H9 (cell line): Measurements from ENCODE around the gene TOR1A. TPM values are rescaled to one million over a fixed set of nuclear protein-coding genes. Genes with fewer than 3 reads are reported as not detected.

ENCODE experiments used
- DNase-seq: peaks from one replicate; pipeline ENCODE4 v3.0.0-alpha.2; 2017
- H2AFZ ChIP-seq: one replicate; pipeline ENCODE4 v1.6.1; 2013; ENCODE audit warnings: mild to moderate bottlenecking, low read length, control low read depth, moderate library complexity
- H2AK5ac ChIP-seq: 2 replicates; pipeline ENCODE4 v1.6.1; 2013; ENCODE audit warnings: low read length, control low read depth, mixed read lengths; ENCODE audit not compliant: insufficient read length
- H2BK120ac ChIP-seq: one replicate; pipeline ENCODE4 v1.6.1; 2013; ENCODE audit warnings: low read depth, mild to moderate bottlenecking, low read length, control low read depth, inconsistent platforms; ENCODE audit not compliant: poor library complexity, severe bottlenecking
- H2BK12ac ChIP-seq: 2 replicates; pipeline ENCODE4 v1.6.1; 2013; ENCODE audit warnings: low read length, control low read depth, mixed read lengths, low read depth; ENCODE audit not compliant: insufficient read length
- H2BK15ac ChIP-seq: 2 replicates; pipeline ENCODE4 v1.6.1; 2013; ENCODE audit warnings: low read depth, low read length, control low read depth
- H2BK20ac ChIP-seq: one replicate; pipeline ENCODE4 v1.6.1; 2013; ENCODE audit warnings: low read depth, mild to moderate bottlenecking, low read length, control low read depth, inconsistent platforms; ENCODE audit not compliant: poor library complexity, severe bottlenecking
- H2BK5ac ChIP-seq: 2 replicates; pipeline ENCODE4 v1.6.1; 2013; ENCODE audit warnings: low read length, control low read depth, mixed read lengths; ENCODE audit not compliant: insufficient read length
- H3K14ac ChIP-seq: 2 replicates; pipeline ENCODE4 v1.6.1; 2013; ENCODE audit warnings: low read length, control low read depth; ENCODE audit not compliant: insufficient read depth
- H3K18ac ChIP-seq: 2 replicates; pipeline ENCODE4 v1.6.1; 2013; ENCODE audit warnings: low read depth, mild to moderate bottlenecking, mixed read lengths, low read length, control low read depth; ENCODE audit not compliant: insufficient read length
- H3K23ac ChIP-seq: 2 replicates; pipeline ENCODE4 v1.6.1; 2013; ENCODE audit warnings: low read length, control low read depth, mixed read lengths, low read depth; ENCODE audit not compliant: insufficient read length
- H3K23me2 ChIP-seq: 2 replicates; pipeline ENCODE4 v1.6.1; 2013; ENCODE audit warnings: low read depth, mild to moderate bottlenecking, mixed read lengths, low read length, control low read depth; ENCODE audit not compliant: insufficient read length, poor library complexity, severe bottlenecking
- H3K27ac ChIP-seq: 2 replicates; pipeline ENCODE4 v1.5.1; 2013; ENCODE audit warnings: low read length, control low read depth, mixed read lengths, low read depth; ENCODE audit not compliant: insufficient read length
- H3K27me3 ChIP-seq: 2 replicates; pipeline ENCODE4 v1.6.1; 2013; ENCODE audit warnings: low read length, control low read depth, inconsistent platforms; ENCODE audit not compliant: insufficient read depth
- H3K4ac ChIP-seq: 2 replicates; pipeline ENCODE4 v1.6.1; 2013; ENCODE audit warnings: low read depth, mild to moderate bottlenecking, control low read depth, inconsistent platforms, low read length, moderate library complexity
- H3K4me1 ChIP-seq: 2 replicates; pipeline ENCODE4 v1.6.1; 2013; ENCODE audit warnings: low read length, control low read depth, inconsistent platforms; ENCODE audit not compliant: insufficient read depth
- H3K4me2 ChIP-seq: 2 replicates; pipeline ENCODE4 v1.6.1; 2013; ENCODE audit warnings: low read length, control low read depth, mixed read lengths; ENCODE audit not compliant: insufficient read length, insufficient read depth
- H3K56ac ChIP-seq: 2 replicates; pipeline ENCODE4 v1.6.1; 2013; ENCODE audit warnings: low read depth, mild to moderate bottlenecking, mixed read lengths, low read length, control low read depth; ENCODE audit not compliant: insufficient read length
- H3K79me1 ChIP-seq: 2 replicates; pipeline ENCODE4 v1.6.1; 2013; ENCODE audit warnings: low read depth, mild to moderate bottlenecking, moderate library complexity, low read length, control low read depth, inconsistent platforms; ENCODE audit not compliant: insufficient read depth, poor library complexity, severe bottlenecking
- H3K79me2 ChIP-seq: 2 replicates; pipeline ENCODE4 v1.6.1; 2013; ENCODE audit warnings: low read length, control low read depth, inconsistent platforms; ENCODE audit not compliant: insufficient read depth
- H3K9ac ChIP-seq: 2 replicates; pipeline ENCODE4 v1.6.1; 2013; ENCODE audit warnings: low read length, control low read depth, mixed read lengths; ENCODE audit not compliant: insufficient read length; ENCODE audit errors: extremely low read depth
- H3K9me3 ChIP-seq: one replicate; pipeline ENCODE4 v1.6.1; 2013; ENCODE audit warnings: low read depth, low read length, inconsistent platforms; ENCODE audit not compliant: control insufficient read depth
- H3T11ph ChIP-seq: one replicate; pipeline ENCODE4 v1.6.1; 2013; ENCODE audit warnings: mild to moderate bottlenecking, low read length, control low read depth, inconsistent platforms
- H4K20me1 ChIP-seq: one replicate; pipeline ENCODE4 v1.6.1; 2013; ENCODE audit not compliant: control insufficient read depth, insufficient read length, insufficient read depth
- H4K5ac ChIP-seq: 2 replicates; pipeline ENCODE4 v1.6.1; 2013; ENCODE audit warnings: low read depth, mild to moderate bottlenecking, mixed read lengths, low read length, control low read depth; ENCODE audit not compliant: insufficient read length
- H4K8ac ChIP-seq: replicated peaks from 2 replicates; pipeline ENCODE4 v1.6.1; 2013; ENCODE audit warnings: low read length, control low read depth, mixed read lengths, low read depth; ENCODE audit not compliant: insufficient read length
- H4K91ac ChIP-seq: 2 replicates; pipeline ENCODE4 v1.6.1; 2013; ENCODE audit warnings: low read depth, mild to moderate bottlenecking, moderate library complexity, mixed read lengths, low read length, control low read depth; ENCODE audit not compliant: insufficient read length
- H3K27ac Mint-ChIP-seq, 3 experiments: 2 replicates in 2 of 3; 3 replicates in 1 of 3; pipeline ENCODE4 v1.8.0; 2020 to 2021; ENCODE audit warnings: mixed read lengths in 3 of 3, mild to moderate bottlenecking in 1 of 3, moderate library complexity in 1 of 3
- H3K27me3 Mint-ChIP-seq: 2 replicates; pipeline ENCODE4 v1.8.0; 2021; ENCODE audit warnings: low read depth, mild to moderate bottlenecking, moderate library complexity, mixed read lengths
- H3K36me3 Mint-ChIP-seq, 3 experiments: 2 replicates in 2 of 3; 3 replicates in 1 of 3; pipeline ENCODE4 v1.8.0; 2020 to 2021; ENCODE audit warnings: low read depth in 3 of 3, mixed read lengths in 3 of 3; ENCODE audit not compliant: insufficient read depth in 1 of 3
- H3K4me1 Mint-ChIP-seq, 2 experiments: 2 replicates each; pipeline ENCODE4 v1.8.0; 2020; ENCODE audit warnings: mixed read lengths in 2 of 2
- H3K4me3 Mint-ChIP-seq, 2 experiments: 2 replicates in 1 of 2; 3 replicates in 1 of 2; pipeline ENCODE4 v1.8.0; 2020 to 2021; ENCODE audit warnings: mild to moderate bottlenecking in 2 of 2, mixed read lengths in 2 of 2, moderate library complexity in 1 of 2
- H3K9me3 Mint-ChIP-seq, 2 experiments: 2 replicates in 1 of 2; 3 replicates in 1 of 2; pipeline ENCODE4 v1.8.0; 2020; ENCODE audit warnings: mild to moderate bottlenecking in 2 of 2, mixed read lengths in 2 of 2, moderate library complexity in 1 of 2
- CTCF ChIP-seq: fragments of 200-600 bp; sonication (generic); conservative IDR thresholded peaks from 3 replicates; pipeline ENCODE4 v1.8.0; 2021; ENCODE audit warnings: antibody characterized with exemption, mild to moderate bottlenecking
- WGBS: extraction: QIAGEN DNeasy Blood & Tissue Kit; methylation state at CpG from one replicate; pipeline ENCODE4 v1.1.7; 2013; ENCODE audit warnings: missing lambda C conversion rate, low lambda C conversion rate, mixed read lengths; ENCODE audit not compliant: insufficient read length; ENCODE audit errors: extremely low coverage; 5-methylcytosine and 5-hydroxymethylcytosine counted together
- total RNA-seq: library from RNA; stranded (reverse); gene quantifications from 2 replicates; pipeline ENCODE4 v1.2.1, GENCODE V29; 2021

TOR1A gene
- total RNA-seq, 1 experiment from 2014 or later = 60.1 TPM

- no peak overlapping the region for H2AFZ ChIP-seq
- H3K23me2 ChIP-seq = peaks cover 3% of the 10 kb centered on the region
- H3K79me1 ChIP-seq = no peaks in the 10 kb centered on the region
- H3K4me2 ChIP-seq = no peak overlapping the region
- no peaks in the 10 kb centered on the region for H3K9me3 ChIP-seq
- no peak overlapping the region for H2BK12ac ChIP-seq
- no peaks in the 10 kb centered on the region for H3K4me1 ChIP-seq
- Mint-ChIP-seq H3K27ac (peak overlapping the region in 1 of 3 experiments; percentile 48; a peak in 1 of 7 replicates), H3K36me3 (no peaks in the 10 kb centered on the region), H3K9me3 (no peaks in the 10 kb centered on the region), H3K27me3 (peaks cover 2% of the 10 kb centered on the region; the same call in 1 of the 2 replicates), H3K4me3 (no peak overlapping the region), H3K4me1 (peaks cover 0 to under 1% of the 10 kb centered on the region in 2 experiments; a peak in 1 of 4 replicates)
- no peak overlapping the region for H2BK120ac ChIP-seq
- H3K23ac ChIP-seq = no peak overlapping the region
- no peak overlapping the region for H3K56ac ChIP-seq
- no peak overlapping the region for H3K9ac ChIP-seq
- no peak for DNase-seq
- no peak overlapping the region for H2BK5ac ChIP-seq
- no peak for TF ChIP-seq CTCF
- no peak overlapping the region for H3K27ac ChIP-seq
- H3K27me3 ChIP-seq = no peaks in the 10 kb centered on the region
- no peak overlapping the region for H4K5ac ChIP-seq
- no peaks in the 10 kb centered on the region for H4K20me1 ChIP-seq
- no peak overlapping the region for H3K18ac ChIP-seq
- no peak overlapping the region for H3T11ph ChIP-seq
- H4K8ac ChIP-seq = no peak overlapping the region
- no peaks in the 10 kb centered on the region for H3K79me2 ChIP-seq
- H3K14ac ChIP-seq = no peak overlapping the region
- H2BK15ac ChIP-seq = no peak overlapping the region
- WGBS = no CpG with 5 or more reads among the region's 6 CpGs
- no peak overlapping the region for H2AK5ac ChIP-seq
- no peak overlapping the region for H3K4ac ChIP-seq
- H2BK20ac ChIP-seq = no peak overlapping the region
- no peak overlapping the region for H4K91ac ChIP-seq
These were observed 55.5 kb downstream of the TOR1A start for GRCh38 chr9:129768486-129768885.
